ENCODE results near the gene CILP. TPM values are rescaled to one million over a fixed set of nuclear protein-coding genes. Genes with fewer than 3 reads are reported as not detected.

Gene CILP, protein sequence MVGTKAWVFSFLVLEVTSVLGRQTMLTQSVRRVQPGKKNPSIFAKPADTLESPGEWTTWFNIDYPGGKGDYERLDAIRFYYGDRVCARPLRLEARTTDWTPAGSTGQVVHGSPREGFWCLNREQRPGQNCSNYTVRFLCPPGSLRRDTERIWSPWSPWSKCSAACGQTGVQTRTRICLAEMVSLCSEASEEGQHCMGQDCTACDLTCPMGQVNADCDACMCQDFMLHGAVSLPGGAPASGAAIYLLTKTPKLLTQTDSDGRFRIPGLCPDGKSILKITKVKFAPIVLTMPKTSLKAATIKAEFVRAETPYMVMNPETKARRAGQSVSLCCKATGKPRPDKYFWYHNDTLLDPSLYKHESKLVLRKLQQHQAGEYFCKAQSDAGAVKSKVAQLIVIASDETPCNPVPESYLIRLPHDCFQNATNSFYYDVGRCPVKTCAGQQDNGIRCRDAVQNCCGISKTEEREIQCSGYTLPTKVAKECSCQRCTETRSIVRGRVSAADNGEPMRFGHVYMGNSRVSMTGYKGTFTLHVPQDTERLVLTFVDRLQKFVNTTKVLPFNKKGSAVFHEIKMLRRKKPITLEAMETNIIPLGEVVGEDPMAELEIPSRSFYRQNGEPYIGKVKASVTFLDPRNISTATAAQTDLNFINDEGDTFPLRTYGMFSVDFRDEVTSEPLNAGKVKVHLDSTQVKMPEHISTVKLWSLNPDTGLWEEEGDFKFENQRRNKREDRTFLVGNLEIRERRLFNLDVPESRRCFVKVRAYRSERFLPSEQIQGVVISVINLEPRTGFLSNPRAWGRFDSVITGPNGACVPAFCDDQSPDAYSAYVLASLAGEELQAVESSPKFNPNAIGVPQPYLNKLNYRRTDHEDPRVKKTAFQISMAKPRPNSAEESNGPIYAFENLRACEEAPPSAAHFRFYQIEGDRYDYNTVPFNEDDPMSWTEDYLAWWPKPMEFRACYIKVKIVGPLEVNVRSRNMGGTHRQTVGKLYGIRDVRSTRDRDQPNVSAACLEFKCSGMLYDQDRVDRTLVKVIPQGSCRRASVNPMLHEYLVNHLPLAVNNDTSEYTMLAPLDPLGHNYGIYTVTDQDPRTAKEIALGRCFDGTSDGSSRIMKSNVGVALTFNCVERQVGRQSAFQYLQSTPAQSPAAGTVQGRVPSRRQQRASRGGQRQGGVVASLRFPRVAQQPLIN
- total RNA-seq = 9.8 TPM

DNA sequence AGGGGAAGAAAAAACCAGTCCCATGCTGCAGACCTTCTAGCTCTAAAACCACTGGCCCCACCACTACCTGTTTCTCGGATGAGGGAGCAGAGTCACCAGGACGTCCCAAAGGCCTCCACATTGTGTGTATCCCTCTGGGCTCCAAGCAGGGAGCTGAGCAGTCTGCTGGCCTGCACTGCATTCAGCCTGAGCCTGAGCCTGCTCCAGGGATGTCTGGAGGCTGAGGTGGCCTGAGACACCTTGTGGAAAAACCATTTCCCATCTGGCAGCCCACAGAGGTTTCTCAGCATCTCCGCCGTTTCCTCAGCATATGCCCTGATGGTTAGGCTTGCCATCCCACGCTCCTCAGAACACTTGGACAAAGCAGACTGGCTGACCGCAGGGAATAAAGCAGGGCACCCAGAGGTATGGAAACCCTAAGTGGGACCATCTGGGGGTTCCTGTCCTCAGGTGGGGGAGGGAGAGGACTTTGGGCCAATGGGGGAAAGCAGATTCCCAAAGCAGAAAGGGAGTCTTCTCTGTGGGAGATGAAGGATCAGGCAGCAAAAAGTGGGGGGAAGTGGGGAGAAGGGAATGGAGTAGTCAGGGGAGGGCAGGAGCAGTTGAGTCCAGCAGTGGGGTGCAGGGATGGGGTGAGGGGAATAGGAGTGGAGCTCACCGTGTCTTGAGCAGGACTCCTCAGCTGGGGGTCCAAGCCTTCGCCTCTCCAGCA, at the start of gene CILP:
Gene CILP (minus strand): TSS at position 704 of the 712 bp plus-strand sequence. CDS start 1,718 bp downstream, outside the sequence.

DNA sequence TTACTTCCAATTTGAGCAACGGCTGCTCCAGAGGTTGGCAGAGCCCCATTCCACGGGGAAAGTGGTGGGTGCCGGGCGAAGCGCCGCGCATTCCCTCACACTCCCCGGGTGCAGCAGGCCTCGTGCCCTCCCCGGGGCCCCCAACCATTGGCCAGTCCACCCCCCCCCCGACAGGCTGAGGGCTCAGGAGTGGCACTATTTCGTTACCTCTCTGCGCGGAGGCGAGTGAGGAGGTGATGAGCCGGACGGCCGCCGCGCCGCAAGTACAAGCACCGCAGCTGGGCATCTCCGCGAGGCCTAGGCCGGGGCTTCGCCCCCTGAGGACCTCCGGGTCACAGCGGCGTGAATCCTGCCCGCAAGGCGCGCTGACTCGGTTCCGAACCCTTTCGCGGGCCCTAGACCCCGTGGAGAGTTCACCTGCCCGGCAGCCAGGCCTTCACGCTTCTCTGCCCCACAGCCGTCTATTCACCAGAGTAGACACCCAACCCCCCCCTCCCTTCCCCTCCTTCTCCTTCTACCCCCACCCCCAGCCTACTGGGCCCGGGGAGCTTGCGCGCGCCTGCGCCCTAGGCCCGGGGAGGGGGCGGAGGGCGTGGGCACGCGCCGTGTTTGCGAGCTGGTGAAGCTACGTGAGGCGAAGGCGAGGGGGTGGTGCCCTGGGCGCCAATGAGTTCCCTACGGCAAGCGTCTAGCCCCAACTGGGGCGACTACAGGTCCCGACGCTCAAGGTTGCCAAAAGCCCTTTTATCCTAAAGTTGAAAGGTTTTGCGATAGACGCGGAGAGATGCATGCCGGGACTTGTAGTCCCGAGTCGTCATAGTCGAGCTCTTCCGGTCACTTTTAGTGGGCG, 26.2 kb downstream of the CILP start, which contains the start of gene CLPX:
Gene CLPX (minus strand): TSS at position 475 of the 850 bp plus-strand sequence. CDS start 189 bp downstream, at position 286.

Small RNAs within 50 kb of the gene (small RNA-seq; reads per million reads assigned to genes)
- gene AC068213.1 (ENCODE audit: low replicate concordance) (not detected), gene RNU6-686P (ENCODE audit: low replicate concordance) (not detected)

Other genes with a start within 250 kb of the CILP start
- 79.1 TPM for gene SPG21, start 221.6 kb downstream of the CILP start, total RNA-seq
- 12.8 TPM for gene MTFMT, start 181.8 kb downstream of the CILP start, total RNA-seq
- gene SLC51B, start 166.1 kb downstream of the CILP start, total RNA-seq = 1.5 TPM
- 12.6 TPM for gene RASL12, start 143.5 kb downstream of the CILP start, total RNA-seq
- 1.2 TPM for gene KBTBD13, start 134.7 kb downstream of the CILP start, total RNA-seq
- 5.6 TPM for gene UBAP1L, start 96.3 kb downstream of the CILP start, total RNA-seq
- 19.2 TPM for gene PDCD7, start 77.7 kb downstream of the CILP start, total RNA-seq
- 48.5 TPM for gene CLPX, start 26.1 kb downstream of the CILP start, total RNA-seq
- gene PARP16, start 75.4 kb upstream of the CILP start, total RNA-seq = 8.8 TPM
- gene RNU5A-1, start 84.6 kb upstream of the CILP start, total RNA-seq = not detected
- gene RNU5B-1, start 93.2 kb upstream of the CILP start, total RNA-seq = not detected
- 4.1 TPM for gene IGDCC3, start 166.5 kb upstream of the CILP start, total RNA-seq
- gene IGDCC4, start 211.5 kb upstream of the CILP start, total RNA-seq = 20.4 TPM